ENCODE measurements around the gene PRDX1. TPM values are rescaled to one million over a fixed set of nuclear protein-coding genes. Genes with fewer than 3 reads are reported as not detected.

Gene PRDX1
- polyA plus RNA-seq, 6 donors from 2014 or later: 171 to 239 (median 203) TPM

- Mint-ChIP-seq H3K27ac (peak within 1 kb of the TSS; percentile 98 to 99 (median 98)), H3K36me3 (peaks cover 0 to 8% of the 10 kb centered on the region in 2 donors), H3K4me3 (peak within 1 kb of the TSS; percentile 93 to 99 (median 98)), H3K4me1 (peaks cover 24 to 49% (median 39%) of the 10 kb centered on the region in 3 donors), H3K27me3 (no peaks in the 10 kb centered on the region), H3K9me3 (no peaks in the 10 kb centered on the region)
- ATAC-seq (ENCODE audit: low read depth in 2 of 2): peak; percentile 91 to 92
- peak; percentile 92 for DNase-seq
These were observed 29.0 kb upstream of the PRDX1 start, which contains the start of gene AKR1A1 for GRCh38 chr1:45550401-45551351. AKR1A1 (plus strand) TSS chr1:45550826; CDS start chr1:45561795, 10,969 bp downstream.

GRCh38 chr1:45545553-45546310, 24.0 kb upstream of the PRDX1 start:
- H3K36me3 Mint-ChIP-seq: no peaks in the 10 kb centered on the region
- H3K27ac Mint-ChIP-seq: peak overlapping the region; percentile 61 to 98 (median 96)
- H3K4me3 Mint-ChIP-seq: peak overlapping the region in 6 of 8 donors; percentile 39 to 78 (median 62)
- no peak for DNase-seq
- ATAC-seq (ENCODE audit: low read depth in 2 of 2): no peak
- H3K9me3 Mint-ChIP-seq: no peaks in the 10 kb centered on the region
- no peaks in the 10 kb centered on the region for H3K27me3 Mint-ChIP-seq
- peaks cover 40 to 66% (median 50%) of the 10 kb centered on the region in 3 donors for H3K4me1 Mint-ChIP-seq

DNA sequence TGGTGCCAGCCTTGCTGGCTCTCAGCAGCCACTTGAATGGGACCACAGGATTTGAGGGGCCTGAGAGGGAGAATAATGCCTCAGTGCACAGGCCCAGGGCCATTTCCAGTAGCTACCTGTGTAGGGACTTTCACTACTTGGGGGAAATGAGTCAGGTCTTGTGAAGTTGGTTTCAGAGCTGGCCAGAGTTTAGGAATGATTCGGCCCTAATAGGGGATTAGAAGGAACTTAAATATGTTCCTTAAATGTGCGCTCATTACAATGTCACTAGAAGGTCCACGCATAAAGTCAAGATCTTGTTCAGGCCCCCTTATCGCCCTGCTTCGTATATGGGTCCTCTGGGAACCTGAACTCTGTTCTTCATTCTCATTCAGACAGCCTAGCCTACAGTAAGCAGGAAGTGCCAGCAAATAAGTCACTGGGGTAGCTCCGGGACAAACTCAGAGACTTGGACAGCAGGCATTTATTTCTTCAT, 23.4 kb upstream of the PRDX1 start:
- peak overlapping the region; percentile 61 to 98 (median 96) for H3K27ac Mint-ChIP-seq
- no peak for ATAC-seq (ENCODE audit: low read depth in 2 of 2)
- H3K9me3 Mint-ChIP-seq: no peaks in the 10 kb centered on the region
- peaks cover 42 to 65% (median 50%) of the 10 kb centered on the region in 3 donors for H3K4me1 Mint-ChIP-seq
- H3K4me3 Mint-ChIP-seq: peak overlapping the region in 7 of 8 donors; percentile 39 to 78 (median 60)
- DNase-seq: no peak
- H3K27me3 Mint-ChIP-seq: no peaks in the 10 kb centered on the region
- H3K36me3 Mint-ChIP-seq: no peaks in the 10 kb centered on the region

GRCh38 chr1:45544530-45544929, 22.8 kb upstream of the PRDX1 start:
- H3K27ac Mint-ChIP-seq: peak overlapping the region; percentile 52 to 99 (median 96)
- ATAC-seq (ENCODE audit: low read depth in 2 of 2) (no peak), DNase-seq (no peak)
- H3K4me1 Mint-ChIP-seq: peaks cover 42 to 62% (median 50%) of the 10 kb centered on the region in 3 donors
- H3K9me3 Mint-ChIP-seq: no peaks in the 10 kb centered on the region
- H3K27me3 Mint-ChIP-seq: no peaks in the 10 kb centered on the region
- no peaks in the 10 kb centered on the region for H3K36me3 Mint-ChIP-seq
- H3K4me3 Mint-ChIP-seq: peak overlapping the region in 7 of 8 donors; percentile 57 to 83 (median 71)

- H3K4me1 Mint-ChIP-seq: peaks cover 42 to 59% (median 50%) of the 10 kb centered on the region in 3 donors
- peak; percentile 94 to 95 for ATAC-seq (ENCODE audit: low read depth in 2 of 2)
These were observed 22.1 kb upstream of the PRDX1 start for GRCh38 chr1:45543581-45544417.

GRCh38 chr1:45542591-45542990, 20.9 kb upstream of the PRDX1 start:
- Mint-ChIP-seq H3K4me3 (peak overlapping the region in 4 of 8 donors; percentile 0 to 56 (median 38)), H3K4me1 (peaks cover 42 to 59% (median 50%) of the 10 kb centered on the region in 3 donors), H3K36me3 (no peaks in the 10 kb centered on the region), H3K27me3 (no peaks in the 10 kb centered on the region), H3K9me3 (no peaks in the 10 kb centered on the region), H3K27ac (peak overlapping the region; percentile 74 to 96 (median 92))
- ATAC-seq (ENCODE audit: low read depth in 2 of 2) (no peak), DNase-seq (no peak)

More at GRCh38 chr1:45543581-45544417, 22.1 kb upstream of the PRDX1 start:
- Mint-ChIP-seq H3K9me3 (no peaks in the 10 kb centered on the region), H3K27me3 (no peaks in the 10 kb centered on the region), H3K36me3 (no peaks in the 10 kb centered on the region), H3K4me3 (peak overlapping the region; percentile 23 to 83 (median 72)), H3K27ac (peak overlapping the region; percentile 95 to 99 (median 99))
- DNase-seq: peak; percentile 89

DNA sequence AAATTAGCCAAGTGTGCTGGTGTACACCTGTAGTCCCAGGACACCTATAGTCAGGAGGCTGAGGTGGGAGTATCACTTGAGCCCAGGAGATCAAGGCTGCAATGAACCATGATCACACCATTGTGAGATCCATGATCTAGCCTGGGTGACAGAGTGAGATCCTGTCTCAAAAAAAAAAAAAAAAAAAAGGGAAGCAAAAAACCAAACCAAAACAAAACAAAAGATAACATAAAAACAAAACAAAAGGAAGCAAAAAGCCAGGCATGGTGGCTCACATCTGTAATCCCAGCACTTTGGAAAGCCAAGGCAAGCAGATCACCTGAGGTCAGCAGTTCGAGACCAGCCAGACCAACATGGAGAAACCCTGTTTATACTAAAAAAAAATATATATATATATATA, 19.5 kb upstream of the PRDX1 start:
- H3K27ac Mint-ChIP-seq: peak overlapping the region; percentile 69 to 98 (median 90)
- ATAC-seq (ENCODE audit: low read depth in 2 of 2): no peak
- H3K27me3 Mint-ChIP-seq: no peaks in the 10 kb centered on the region
- H3K4me1 Mint-ChIP-seq: peaks cover 38 to 51% (median 44%) of the 10 kb centered on the region in 3 donors
- no peaks in the 10 kb centered on the region for H3K9me3 Mint-ChIP-seq
- DNase-seq: no peak
- H3K36me3 Mint-ChIP-seq: no peaks in the 10 kb centered on the region
- peak overlapping the region in 5 of 8 donors; percentile 15 to 74 (median 52) for H3K4me3 Mint-ChIP-seq

DNA sequence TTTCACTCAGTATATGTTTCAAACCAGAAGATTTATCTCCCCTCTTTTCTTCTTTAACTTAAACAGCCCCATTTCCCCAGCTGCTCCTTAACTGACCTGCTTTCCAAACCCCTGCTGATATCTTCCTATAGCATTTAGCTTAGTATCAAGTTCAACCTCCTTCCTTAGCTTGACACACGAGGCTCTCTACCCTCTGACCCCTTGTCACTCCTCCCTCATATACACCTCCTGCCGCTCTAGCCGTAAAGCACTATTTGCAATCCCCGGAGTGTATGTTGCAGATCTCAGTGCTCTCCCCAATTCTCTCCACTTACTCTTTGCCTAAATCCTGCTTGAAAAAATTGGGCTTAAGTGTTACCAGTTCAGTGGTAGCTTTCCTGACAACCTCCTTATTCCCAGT, 15.2 kb upstream of the PRDX1 start:
- Mint-ChIP-seq H3K27me3 (no peaks in the 10 kb centered on the region), H3K27ac (peak overlapping the region in 2 of 6 donors; percentile 30 to 74), H3K9me3 (no peaks in the 10 kb centered on the region), H3K4me1 (peaks cover 9 to 14% (median 11%) of the 10 kb centered on the region in 3 donors), H3K4me3 (no peak overlapping the region), H3K36me3 (no peaks in the 10 kb centered on the region)
- DNase-seq (no peak), ATAC-seq (ENCODE audit: low read depth in 2 of 2) (no peak)

DNA sequence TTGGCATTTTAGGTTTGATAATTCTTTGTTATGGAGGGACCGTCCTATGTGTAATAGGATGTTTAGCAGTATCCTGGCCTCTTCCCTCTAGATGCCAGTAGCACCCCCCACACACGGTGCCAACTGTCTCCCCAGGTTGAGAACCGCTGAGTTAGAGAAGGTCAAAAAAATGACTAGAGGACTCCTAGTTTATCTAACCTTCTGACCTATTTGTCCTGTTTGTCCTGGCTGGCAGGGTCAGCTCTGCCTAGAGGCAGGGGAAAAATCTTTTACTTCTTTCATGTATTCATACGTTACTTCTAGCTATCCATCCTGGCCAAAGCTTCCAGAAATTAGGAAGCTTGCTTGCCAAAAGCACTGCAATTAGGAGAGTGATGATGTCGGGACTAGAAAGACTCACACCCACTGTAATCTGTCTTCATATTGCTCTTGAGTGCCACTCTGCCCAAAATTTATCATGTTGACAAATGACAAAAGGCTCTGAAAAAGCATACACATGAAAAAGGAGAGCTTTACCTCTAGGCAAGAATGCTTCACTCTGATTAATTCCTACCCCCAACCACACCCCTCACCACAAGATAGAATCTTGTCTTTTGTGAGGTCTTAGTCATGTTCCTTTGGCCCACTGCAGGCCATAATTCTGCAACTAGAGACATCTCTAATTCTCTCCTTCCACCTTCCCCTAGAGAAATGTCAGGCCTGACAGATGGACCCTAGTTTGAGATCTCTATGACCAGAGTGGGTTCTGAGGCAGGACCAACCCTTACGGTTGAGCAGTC, 14.5 kb upstream of the PRDX1 start:
- H3K4me3 Mint-ChIP-seq: no peak overlapping the region
- H3K27ac Mint-ChIP-seq: no peak overlapping the region
- peaks cover 7 to 10% (median 8%) of the 10 kb centered on the region in 3 donors for H3K4me1 Mint-ChIP-seq
- H3K9me3 Mint-ChIP-seq: no peaks in the 10 kb centered on the region
- ATAC-seq (ENCODE audit: low read depth in 2 of 2) (no peak), DNase-seq (no peak)
- no peaks in the 10 kb centered on the region for H3K36me3 Mint-ChIP-seq
- H3K27me3 Mint-ChIP-seq: no peaks in the 10 kb centered on the region

DNA sequence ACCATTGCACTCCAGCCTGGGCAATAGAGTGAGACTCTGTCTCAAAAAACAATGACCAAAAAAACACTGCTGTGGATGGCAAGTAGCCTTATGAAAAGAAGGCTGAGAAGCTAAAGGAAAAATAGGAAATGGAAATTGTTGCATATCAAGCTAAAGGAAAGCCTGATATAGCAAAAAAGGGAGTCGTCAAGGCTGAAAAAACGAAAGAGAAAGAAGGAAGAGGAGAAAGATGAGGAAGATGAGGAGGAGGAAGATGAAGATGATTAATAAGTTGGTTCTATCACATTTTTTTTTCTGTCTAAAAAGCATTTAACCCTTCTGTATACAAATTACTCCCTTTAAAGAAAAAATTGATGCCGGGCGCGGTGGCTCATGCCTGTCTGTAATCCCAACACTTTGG, 10.2 kb upstream of the PRDX1 start:
- Mint-ChIP-seq H3K36me3 (no peaks in the 10 kb centered on the region), H3K27ac (peak overlapping the region in 1 of 6 donors; percentile 89), H3K4me3 (peak overlapping the region in 1 of 8 donors; percentile 29), H3K4me1 (peaks cover 0 to 3% (median 0%) of the 10 kb centered on the region in 3 donors), H3K9me3 (no peaks in the 10 kb centered on the region), H3K27me3 (no peaks in the 10 kb centered on the region)
- no peak for ATAC-seq (ENCODE audit: low read depth in 2 of 2)
- DNase-seq: no peak

DNA sequence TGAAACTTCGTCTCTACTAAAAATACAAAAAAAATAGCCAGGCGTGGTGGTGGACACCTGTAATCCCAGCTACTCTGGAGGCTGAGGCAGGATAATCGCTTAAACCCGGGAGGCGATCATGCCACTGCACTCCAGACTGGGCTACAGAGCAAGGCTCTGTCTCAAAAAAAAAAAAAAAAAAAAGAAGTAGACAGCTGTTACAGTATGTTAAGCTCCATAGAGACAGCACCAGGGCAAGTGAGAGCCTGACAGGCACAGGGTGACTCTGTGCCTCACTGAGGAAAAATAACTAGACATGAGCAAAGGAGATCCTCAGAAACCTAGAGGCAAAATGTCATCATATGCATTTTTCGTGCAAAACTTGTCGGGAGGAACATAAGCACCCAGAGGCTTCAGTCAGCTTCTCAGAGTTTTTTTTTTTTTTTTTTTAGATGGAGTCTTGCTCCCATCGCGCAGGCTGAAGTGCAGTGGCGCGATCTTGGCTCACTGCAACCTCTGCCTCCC, 9.0 kb upstream of the PRDX1 start:
- Mint-ChIP-seq H3K9me3 (no peaks in the 10 kb centered on the region), H3K27ac (no peak overlapping the region), H3K27me3 (no peaks in the 10 kb centered on the region), H3K4me3 (no peak overlapping the region), H3K36me3 (no peaks in the 10 kb centered on the region), H3K4me1 (peaks cover 0 to 3% (median 0%) of the 10 kb centered on the region in 3 donors)
- DNase-seq (no peak), ATAC-seq (ENCODE audit: low read depth in 2 of 2) (no peak)
